HepG2 (cell line): ENCODE results near the gene SLC9A8. TPM values are rescaled to one million over a fixed set of nuclear protein-coding genes. Genes with fewer than 3 reads are reported as not detected.

Experiments used
- CERS6 ChIP-seq: sonication (generic); formaldehyde crosslinking; IDR thresholded peaks from 2 replicates; pipeline ENCODE4 v1.5.0; 2020; ENCODE audit warnings: missing genetic modification reagents
- FOSL2 ChIP-seq: sonication (generic); formaldehyde crosslinking; IDR thresholded peaks from 2 replicates; pipeline ENCODE4 v1.4.0; 2020; ENCODE audit warnings: missing genetic modification reagents
- POGK ChIP-seq: sonication (generic); formaldehyde crosslinking; conservative IDR thresholded peaks from 2 replicates; pipeline ENCODE4 v1.8.0; 2022; ENCODE audit warnings: mild to moderate bottlenecking, moderate library complexity, missing genetic modification reagents
- ZSCAN25 ChIP-seq: sonication (generic); formaldehyde crosslinking; IDR thresholded peaks from 2 replicates; pipeline ENCODE4 v1.8.0; 2022; ENCODE audit warnings: mild to moderate bottlenecking, missing genetic modification reagents
- polyA plus RNA-seq, 8 experiments: library from polyadenylated mRNA; depleted of rRNA in 3 of 8; stranded (reverse) in 7 of 8; unstranded in 1 of 8; fragments of >200 nt; fragmentation: Illumina TruSeq in 4 of 8; extraction: Trizol in 4 of 8; gene quantifications; 2 replicates each; pipeline versions ENCODE4 v1.2.1 to v1.2.3, GENCODE V29; 2011 to 2016; ENCODE audit warnings: low read depth in 4 of 8, missing spikeins in 1 of 8, mixed read lengths in 1 of 8; ENCODE audit not compliant: insufficient read depth in 1 of 8
- total RNA-seq, 5 experiments: library from RNA; depleted of rRNA; stranded (reverse); fragments of >200 nt; fragmentation: Illumina TruSeq; extraction: Trizol; gene quantifications; 2 replicates each; pipeline ENCODE4 v1.2.3, GENCODE V29; 2016; ENCODE audit warnings: low read depth in 1 of 5
- TF ChIP-seq, protein P1 (sequence below): sonication (generic); formaldehyde crosslinking; IDR thresholded peaks from 2 replicates; pipeline ENCODE4 v1.5.0; 2020; ENCODE audit warnings: mild to moderate bottlenecking, missing genetic modification reagents
- TF ChIP-seq, protein P2 (sequence below): sonication (generic); formaldehyde crosslinking; IDR thresholded peaks from 2 replicates; pipeline ENCODE4 v1.4.0; 2020; ENCODE audit warnings: missing genetic modification reagents

SLC9A8 gene
- total and polyA plus RNA-seq, 2 of the 13 experiments (the other 11 are each of a cell fraction or from before 2014, with no cell fraction given): 4.1 to 7.4 TPM

- TF ChIP-seq, protein P1, sequence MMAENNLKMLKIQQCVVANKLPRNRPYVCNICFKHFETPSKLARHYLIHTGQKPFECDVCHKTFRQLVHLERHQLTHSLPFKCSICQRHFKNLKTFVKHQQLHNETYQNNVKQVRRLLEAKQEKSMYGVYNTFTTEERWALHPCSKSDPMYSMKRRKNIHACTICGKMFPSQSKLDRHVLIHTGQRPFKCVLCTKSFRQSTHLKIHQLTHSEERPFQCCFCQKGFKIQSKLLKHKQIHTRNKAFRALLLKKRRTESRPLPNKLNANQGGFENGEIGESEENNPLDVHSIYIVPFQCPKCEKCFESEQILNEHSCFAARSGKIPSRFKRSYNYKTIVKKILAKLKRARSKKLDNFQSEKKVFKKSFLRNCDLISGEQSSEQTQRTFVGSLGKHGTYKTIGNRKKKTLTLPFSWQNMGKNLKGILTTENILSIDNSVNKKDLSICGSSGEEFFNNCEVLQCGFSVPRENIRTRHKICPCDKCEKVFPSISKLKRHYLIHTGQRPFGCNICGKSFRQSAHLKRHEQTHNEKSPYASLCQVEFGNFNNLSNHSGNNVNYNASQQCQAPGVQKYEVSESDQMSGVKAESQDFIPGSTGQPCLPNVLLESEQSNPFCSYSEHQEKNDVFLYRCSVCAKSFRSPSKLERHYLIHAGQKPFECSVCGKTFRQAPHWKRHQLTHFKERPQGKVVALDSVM (CRISPR knock-in tag): peak; percentile 3; the same call in 1 of the 2 replicates
- TF ChIP-seq FOSL2 (peak; percentile 67), ZSCAN25 (CRISPR knock-in tag) (0 out of 2 replicates have a peak, but pooled peaks have one; percentile 28), POGK (CRISPR knock-in tag) (peak; percentile 93), CERS6 (CRISPR knock-in tag) (no peak)
- TF ChIP-seq, protein P2, sequence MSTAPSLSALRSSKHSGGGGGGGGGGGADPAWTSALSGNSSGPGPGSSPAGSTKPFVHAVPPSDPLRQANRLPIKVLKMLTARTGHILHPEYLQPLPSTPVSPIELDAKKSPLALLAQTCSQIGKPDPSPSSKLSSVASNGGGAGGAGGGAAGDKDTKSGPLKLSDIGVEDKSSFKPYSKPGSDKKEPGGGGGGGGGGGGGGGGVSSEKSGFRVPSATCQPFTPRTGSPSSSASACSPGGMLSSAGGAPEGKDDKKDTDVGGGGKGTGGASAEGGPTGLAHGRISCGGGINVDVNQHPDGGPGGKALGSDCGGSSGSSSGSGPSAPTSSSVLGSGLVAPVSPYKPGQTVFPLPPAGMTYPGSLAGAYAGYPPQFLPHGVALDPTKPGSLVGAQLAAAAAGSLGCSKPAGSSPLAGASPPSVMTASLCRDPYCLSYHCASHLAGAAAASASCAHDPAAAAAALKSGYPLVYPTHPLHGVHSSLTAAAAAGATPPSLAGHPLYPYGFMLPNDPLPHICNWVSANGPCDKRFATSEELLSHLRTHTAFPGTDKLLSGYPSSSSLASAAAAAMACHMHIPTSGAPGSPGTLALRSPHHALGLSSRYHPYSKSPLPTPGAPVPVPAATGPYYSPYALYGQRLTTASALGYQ (CRISPR knock-in tag): no peak
Measured at GRCh38 chr20:49918446-49918845, 105.8 kb downstream of the SLC9A8 start (continued).
